Activated T-helper 2 cell treated with anti-CD3 and anti-CD28 coated beads, Interferon-gamma antibody, Interleukin-2, Interleukin-4, amounts not matched to agents 10 μg/mL and 5 μg/mL and 100 μg/mL, durations not matched to agents 14 hours and 24 hours and 36 hours (primary cell): ENCODE measurements around the gene PRKAG2. TPM values are rescaled to one million over a fixed set of nuclear protein-coding genes. Genes with fewer than 3 reads are reported as not detected.
"Not testable (repeated sequence)": the region's sequence is repeated elsewhere in the genome, so short reads cannot be mapped to it uniquely, and the experiment has no call there.

Experiments used
- DNase-seq: peaks from one replicate; pipeline ENCODE4 v3.0.0; 2021; ENCODE audit warnings: low spot score
- H3K27ac Mint-ChIP-seq: one replicate; pipeline ENCODE4 v1.8.0; 2021; ENCODE audit warnings: mixed read lengths
- H3K27me3 Mint-ChIP-seq: one replicate; pipeline ENCODE4 v1.8.0; 2021; ENCODE audit warnings: low read depth, mixed read lengths
- H3K36me3 Mint-ChIP-seq: one replicate; pipeline ENCODE4 v1.8.0; 2021; ENCODE audit warnings: low read depth, mixed read lengths
- H3K4me1 Mint-ChIP-seq: one replicate; pipeline ENCODE4 v1.8.0; 2021; ENCODE audit warnings: low read depth, mixed read lengths
- H3K4me3 Mint-ChIP-seq: one replicate; pipeline ENCODE4 v1.8.0; 2021; ENCODE audit warnings: low read depth, mild to moderate bottlenecking, moderate library complexity, mixed read lengths
- H3K9me3 Mint-ChIP-seq: one replicate; pipeline ENCODE4 v1.8.0; 2021; ENCODE audit warnings: mixed read lengths
- intact Hi-C: fragments of 100-400 bp; cut with micrococcal nuclease; formaldehyde crosslinking; loops from one replicate; pipeline ENCODE4 v1.15.1; 2023
- total RNA-seq: library from RNA; stranded (reverse); gene quantifications from 2 replicates; pipeline ENCODE4 v1.2.3, GENCODE V29; 2022

PRKAG2 gene
- total RNA-seq, 1 donor from 2014 or later: 14.9 TPM

DNA sequence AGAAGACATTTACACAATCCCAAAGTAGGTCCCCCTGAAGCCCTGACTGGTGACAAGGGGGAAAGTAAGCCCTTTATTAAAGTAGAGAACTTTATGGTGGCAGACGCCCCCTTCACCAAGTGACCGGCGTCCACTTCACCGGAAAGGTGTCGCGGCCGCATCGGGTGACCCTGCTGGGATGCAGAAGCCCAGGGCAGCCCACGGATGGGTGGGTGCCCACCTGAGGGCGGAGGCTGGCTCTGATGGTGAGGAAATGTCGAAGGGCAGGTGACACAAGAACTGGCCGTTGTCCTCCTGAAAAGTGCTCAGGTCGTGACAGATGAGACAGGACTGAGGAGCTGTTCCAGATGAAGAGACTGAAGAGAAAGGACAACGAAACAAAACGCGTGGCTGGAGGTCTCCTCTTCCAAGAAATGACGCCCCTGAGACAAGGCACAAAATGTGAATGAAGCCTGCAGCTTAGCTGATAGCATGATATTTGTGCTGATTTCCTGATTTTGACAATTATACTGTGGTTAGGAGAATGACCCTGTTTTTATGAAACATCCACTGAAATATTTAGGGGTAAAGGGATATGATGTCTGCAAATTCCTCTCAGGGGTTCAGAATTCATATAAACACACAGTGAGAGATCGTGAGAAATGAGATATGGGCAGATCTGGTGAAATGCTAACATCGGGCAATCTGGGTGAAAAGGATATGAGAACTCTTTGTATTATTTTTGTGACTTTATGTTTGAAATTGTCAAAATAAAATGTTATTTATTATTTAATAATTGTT lies 123.9 kb downstream of the PRKAG2 start:
- Mint-ChIP-seq H3K9me3 (no peaks in the 10 kb centered on the region), H3K4me3 (no peak overlapping the region), H3K27me3 (no peaks in the 10 kb centered on the region), H3K4me1 (peaks cover 13% of the 10 kb centered on the region), H3K36me3 (no peaks in the 10 kb centered on the region), H3K27ac (no peak overlapping the region)
- intact Hi-C loops: no loop called here
- no peak for DNase-seq

DNA sequence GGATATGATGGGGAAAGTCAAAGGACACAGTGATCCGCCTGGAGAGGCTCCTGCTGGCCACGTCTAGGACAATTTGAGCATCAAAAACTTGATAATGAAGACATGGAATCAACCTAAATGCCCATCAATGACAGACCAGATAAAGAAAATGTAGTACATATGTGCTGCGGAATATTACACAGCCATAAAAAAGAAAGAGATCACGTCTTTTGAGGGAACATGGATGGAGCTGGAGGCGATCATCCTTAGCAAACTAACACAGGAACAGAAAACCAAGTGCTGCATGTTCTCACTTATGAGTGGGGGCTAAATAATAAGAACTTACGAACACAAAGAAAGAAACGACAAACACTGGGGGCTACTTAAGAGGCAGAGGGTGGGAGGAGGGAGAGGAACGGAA lies 124.9 kb downstream of the PRKAG2 start:
- H3K27me3 Mint-ChIP-seq: no peaks in the 10 kb centered on the region
- no peaks in the 10 kb centered on the region for H3K36me3 Mint-ChIP-seq
- no peak overlapping the region for H3K4me3 Mint-ChIP-seq
- intact Hi-C loops: no loop called here
- peaks cover 13% of the 10 kb centered on the region for H3K4me1 Mint-ChIP-seq
- no peak overlapping the region for H3K27ac Mint-ChIP-seq
- no peaks in the 10 kb centered on the region for H3K9me3 Mint-ChIP-seq
- DNase-seq: no peak

DNA sequence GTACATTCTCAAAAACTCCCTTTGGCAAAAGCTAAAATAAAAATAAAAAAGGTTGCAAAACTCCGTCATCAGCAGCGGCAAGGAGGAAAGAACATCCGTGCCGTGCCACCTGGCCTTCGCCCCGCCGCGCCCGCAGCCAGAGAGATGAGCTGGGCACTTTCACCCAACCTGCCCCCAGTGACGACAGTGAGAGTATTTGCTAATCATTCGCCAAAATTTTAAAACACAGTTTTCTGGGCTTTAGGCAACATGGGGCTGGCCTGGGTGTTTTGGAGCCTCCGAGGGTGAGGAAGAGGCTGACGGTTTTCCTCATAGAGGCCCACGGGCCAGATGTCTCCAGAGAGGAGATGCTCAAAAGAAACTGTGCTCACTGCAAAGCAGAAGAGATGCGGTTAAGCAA lies 128.2 kb downstream of the PRKAG2 start:
- Mint-ChIP-seq H3K9me3 (no peaks in the 10 kb centered on the region), H3K27ac (no peak overlapping the region), H3K27me3 (no peaks in the 10 kb centered on the region), H3K4me3 (no peak overlapping the region), H3K4me1 (peaks cover 10% of the 10 kb centered on the region), H3K36me3 (no peaks in the 10 kb centered on the region)
- intact Hi-C loops: no loop called here
- no peak for DNase-seq

DNA sequence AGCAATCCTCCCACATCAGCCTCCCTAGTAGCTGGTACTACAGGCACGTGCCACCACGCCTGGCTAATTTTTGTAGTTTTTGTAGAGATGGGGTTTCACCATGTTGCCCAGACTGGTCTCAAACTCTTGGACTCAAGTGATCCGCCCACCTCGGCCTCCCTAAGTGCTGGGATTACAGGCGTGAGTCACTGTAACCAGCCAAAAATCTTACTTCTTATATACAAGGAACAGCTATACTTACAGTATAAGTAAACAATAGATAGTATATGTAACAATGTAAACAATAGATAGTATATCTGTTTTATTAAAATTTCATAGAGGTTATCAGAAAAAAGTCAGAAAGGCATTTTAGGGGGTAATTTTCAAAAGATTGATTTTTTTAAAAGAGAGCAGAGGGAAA lies 128.9 kb downstream of the PRKAG2 start:
- H3K27ac Mint-ChIP-seq, DNase-seq, H3K9me3 Mint-ChIP-seq, H3K4me3 Mint-ChIP-seq, H3K36me3 Mint-ChIP-seq, intact Hi-C loops, H3K27me3 Mint-ChIP-seq: not testable (repeated sequence)
- peaks cover 18% of the 10 kb centered on the region for H3K4me1 Mint-ChIP-seq

GRCh38 chr7:151745706-151746105 lies 131.2 kb downstream of the PRKAG2 start:
- H3K9me3 Mint-ChIP-seq: no peaks in the 10 kb centered on the region
- DNase-seq: no peak
- H3K27ac Mint-ChIP-seq: peak overlapping the region; percentile 55
- H3K4me3 Mint-ChIP-seq: no peak overlapping the region
- no peaks in the 10 kb centered on the region for H3K36me3 Mint-ChIP-seq
- H3K27me3 Mint-ChIP-seq: no peaks in the 10 kb centered on the region
- intact Hi-C loops: no loop called here
- peaks cover 21% of the 10 kb centered on the region for H3K4me1 Mint-ChIP-seq

DNA sequence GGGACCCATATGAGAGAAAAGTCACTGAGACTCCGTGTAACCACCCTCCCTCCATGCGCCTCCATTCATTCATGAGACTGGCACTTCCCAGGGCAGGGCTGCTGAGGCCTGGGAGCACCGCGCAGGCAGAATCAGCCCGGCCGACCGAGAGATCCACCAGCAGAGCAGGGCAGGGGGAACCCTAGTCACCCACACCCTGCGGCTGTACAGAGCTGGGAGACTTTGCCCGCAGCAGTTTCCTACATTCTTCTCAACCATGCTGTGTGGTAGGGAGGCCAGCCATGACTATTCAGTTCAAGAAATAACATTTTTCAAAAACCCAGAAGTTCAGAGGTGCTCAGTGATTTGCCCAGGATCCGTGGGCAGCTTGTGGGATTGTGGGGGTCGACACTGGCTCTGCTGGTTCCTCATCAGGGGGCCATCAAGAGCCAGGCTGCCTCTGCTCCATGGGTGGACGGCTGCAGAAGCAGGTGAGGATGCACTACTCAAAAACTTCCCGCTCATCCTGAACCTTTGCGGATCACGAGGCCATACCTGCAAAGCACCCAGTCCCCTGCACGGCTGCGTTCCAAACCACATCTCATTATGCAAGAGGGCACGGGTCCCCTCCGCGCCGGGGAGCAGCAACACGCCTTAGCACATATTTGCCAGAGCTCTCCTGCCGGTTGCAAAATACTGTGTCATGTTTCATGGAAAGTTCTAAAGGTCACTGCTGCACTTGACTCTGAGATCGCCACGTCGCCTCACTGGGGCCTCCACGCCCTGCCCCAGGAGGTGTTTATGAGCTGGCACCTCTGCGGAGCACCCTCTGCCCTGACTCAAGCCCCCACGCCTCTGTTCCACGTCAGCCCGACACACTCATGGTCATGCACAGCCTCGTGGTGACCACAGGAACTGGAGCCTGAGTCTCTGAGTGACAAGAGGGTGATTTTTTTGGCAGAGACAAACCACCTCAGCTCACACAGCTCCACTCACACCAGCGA lies 132.0 kb downstream of the PRKAG2 start:
- Mint-ChIP-seq H3K9me3 (no peaks in the 10 kb centered on the region), H3K27ac (peak overlapping the region; percentile 55), H3K36me3 (no peaks in the 10 kb centered on the region), H3K4me3 (no peak overlapping the region), H3K27me3 (no peaks in the 10 kb centered on the region), H3K4me1 (peaks cover 21% of the 10 kb centered on the region)
- DNase-seq: no peak
- intact Hi-C loops: no loop called here

DNA sequence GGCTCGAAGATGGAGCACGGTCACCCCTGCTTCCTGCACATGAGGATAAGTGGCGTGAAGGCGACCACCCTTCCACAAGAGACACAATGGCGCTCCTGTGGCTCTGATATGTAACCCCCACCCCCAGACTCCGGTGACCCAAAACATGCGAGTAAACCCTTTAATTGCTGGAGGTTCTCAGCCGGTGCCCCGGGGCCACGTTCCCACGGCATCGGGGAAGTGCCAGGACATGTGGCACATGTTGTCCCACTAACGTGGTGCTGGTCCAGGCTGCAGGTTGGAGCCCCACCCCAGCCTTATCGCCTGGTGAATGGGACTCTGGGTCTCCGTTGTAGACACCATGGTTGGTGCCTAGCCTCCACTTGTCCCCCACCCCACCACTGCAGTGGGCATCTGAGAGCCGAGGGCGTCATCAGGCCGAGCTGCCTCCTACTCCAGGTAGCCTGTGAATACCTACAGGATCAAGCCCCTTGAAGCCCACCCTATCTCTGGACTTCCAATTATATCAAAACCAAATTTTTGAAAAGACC lies 132.8 kb downstream of the PRKAG2 start:
- Mint-ChIP-seq H3K27me3 (no peaks in the 10 kb centered on the region), H3K4me1 (peaks cover 21% of the 10 kb centered on the region), H3K36me3 (no peaks in the 10 kb centered on the region), H3K9me3 (no peaks in the 10 kb centered on the region), H3K27ac (no peak overlapping the region), H3K4me3 (no peak overlapping the region)
- intact Hi-C loops: no loop called here
- DNase-seq: no peak

DNA sequence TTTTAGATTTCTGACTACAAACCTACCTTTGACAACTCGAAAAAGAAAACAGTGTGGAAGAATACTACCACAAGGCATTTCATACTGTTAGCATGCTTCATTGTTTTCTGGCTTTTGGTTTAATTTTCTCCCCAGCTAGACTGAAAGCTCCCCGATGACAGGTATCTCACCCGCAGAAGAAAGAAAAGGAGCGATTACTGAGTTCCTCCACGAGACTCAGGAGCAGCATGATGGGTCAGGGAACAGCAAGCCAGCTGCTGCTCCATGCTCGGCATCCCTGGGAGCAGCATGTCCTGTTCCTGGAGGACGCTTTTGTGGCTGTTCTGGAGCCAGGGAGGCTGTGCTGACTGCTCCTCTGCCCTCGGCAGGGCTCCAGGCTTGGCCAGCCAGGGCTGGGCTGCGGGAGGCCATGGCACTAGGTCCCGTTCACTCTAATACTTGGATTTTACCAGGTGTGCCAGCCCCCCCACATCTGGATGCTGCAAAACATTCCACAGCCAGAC lies 133.4 kb downstream of the PRKAG2 start:
- Mint-ChIP-seq H3K4me1 (peaks cover 21% of the 10 kb centered on the region), H3K9me3 (no peaks in the 10 kb centered on the region), H3K27me3 (no peaks in the 10 kb centered on the region), H3K36me3 (no peaks in the 10 kb centered on the region), H3K4me3 (no peak overlapping the region), H3K27ac (peak overlapping the region; percentile 30)
- intact Hi-C loops: no loop called here
- no peak for DNase-seq

DNA sequence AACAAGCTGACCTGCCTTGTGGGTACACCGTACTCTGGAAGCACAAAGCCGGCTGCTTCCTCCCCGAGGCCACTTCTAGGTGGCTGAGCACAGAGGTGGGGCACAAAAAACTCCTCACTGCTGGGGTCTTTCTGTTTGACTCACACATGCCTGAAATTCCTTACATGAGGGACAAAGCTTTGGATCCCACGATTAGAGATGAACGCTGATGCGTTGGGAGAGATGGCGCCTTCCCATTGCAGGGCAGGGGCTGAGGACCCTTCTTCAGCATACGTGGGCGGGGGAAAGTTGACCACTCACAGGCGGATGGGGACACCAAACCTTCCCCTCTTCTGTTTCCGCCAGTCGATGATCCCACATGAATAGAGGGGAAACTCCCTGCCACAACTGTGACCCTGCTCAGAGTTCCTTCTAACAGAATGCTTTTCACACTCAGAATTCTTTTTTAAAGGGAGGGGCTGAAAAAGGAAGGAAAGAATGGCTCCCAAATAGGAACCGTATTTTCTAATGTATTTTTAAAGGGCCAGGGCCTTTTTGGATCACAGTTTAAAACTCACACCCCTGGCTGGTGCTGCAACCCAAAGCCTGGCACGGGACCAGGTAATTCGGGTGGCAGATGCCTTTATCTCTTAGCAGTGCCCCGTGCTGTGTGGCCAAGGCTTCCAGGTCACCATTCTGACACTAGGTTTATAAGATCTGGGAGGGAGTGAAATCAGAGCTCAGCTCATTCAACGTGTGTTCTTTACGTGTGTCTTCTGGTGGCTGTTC lies 134.0 kb downstream of the PRKAG2 start:
- no peak for DNase-seq
- Mint-ChIP-seq H3K4me3 (no peak overlapping the region), H3K9me3 (no peaks in the 10 kb centered on the region), H3K36me3 (no peaks in the 10 kb centered on the region), H3K27me3 (no peaks in the 10 kb centered on the region), H3K27ac (no peak overlapping the region), H3K4me1 (peaks cover 21% of the 10 kb centered on the region)
- intact Hi-C loops: no loop called here

DNA sequence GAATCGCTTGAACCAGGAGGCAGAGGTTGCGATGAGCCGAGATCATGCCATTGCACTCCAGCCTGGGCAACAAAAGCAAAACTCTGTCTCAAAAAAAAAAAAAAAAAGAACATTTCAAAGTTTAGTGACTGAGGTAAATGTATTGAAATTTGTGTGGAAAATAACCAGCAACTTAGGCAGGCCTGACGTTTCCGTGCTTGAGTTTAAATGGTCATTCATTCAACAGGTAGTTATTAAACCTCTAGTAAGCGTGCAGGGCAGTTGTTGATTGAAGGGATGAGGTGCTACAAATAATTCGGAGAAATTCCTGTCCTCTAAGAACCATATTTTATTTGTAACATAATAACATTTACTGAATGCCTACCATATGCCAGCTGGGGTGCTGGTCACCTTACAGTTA lies 135.3 kb downstream of the PRKAG2 start:
- Mint-ChIP-seq H3K4me1 (peaks cover 17% of the 10 kb centered on the region), H3K36me3 (no peaks in the 10 kb centered on the region), H3K4me3 (no peak overlapping the region), H3K27ac (no peak overlapping the region), H3K27me3 (no peaks in the 10 kb centered on the region), H3K9me3 (no peaks in the 10 kb centered on the region)
- intact Hi-C loops: no loop called here
- no peak for DNase-seq

- Mint-ChIP-seq H3K4me1 (peaks cover 15% of the 10 kb centered on the region), H3K4me3 (no peak overlapping the region), H3K36me3 (no peaks in the 10 kb centered on the region), H3K27ac (no peak overlapping the region), H3K9me3 (no peaks in the 10 kb centered on the region), H3K27me3 (no peaks in the 10 kb centered on the region)
- intact Hi-C loops: no loop called here
- DNase-seq: no peak
Observed at GRCh38 chr7:151740081-151740851, 136.6 kb downstream of the PRKAG2 start.

DNA sequence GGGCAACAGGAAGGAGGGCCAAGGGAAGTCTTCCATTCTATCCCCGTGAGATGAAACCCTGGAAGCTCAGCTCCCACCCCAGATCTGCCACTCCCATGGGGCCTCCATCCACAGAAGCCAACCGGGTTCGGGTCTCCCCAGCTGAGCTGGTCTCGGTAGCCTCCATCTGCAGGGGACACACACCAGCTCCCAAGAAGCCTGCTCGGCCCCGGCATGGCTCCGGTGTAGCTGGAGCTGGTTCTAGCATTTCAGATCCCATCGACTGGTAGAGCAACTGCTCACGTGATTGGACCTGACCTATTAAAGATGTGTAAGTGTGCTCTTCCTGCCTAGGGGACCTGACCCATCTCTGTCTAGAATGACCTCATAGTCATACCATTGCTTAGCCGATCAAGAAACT lies 138.0 kb downstream of the PRKAG2 start:
- intact Hi-C loops: no loop called here
- Mint-ChIP-seq H3K4me3 (no peak overlapping the region), H3K27ac (no peak overlapping the region), H3K4me1 (peaks cover 12% of the 10 kb centered on the region), H3K9me3 (no peaks in the 10 kb centered on the region), H3K36me3 (no peaks in the 10 kb centered on the region), H3K27me3 (no peaks in the 10 kb centered on the region)
- DNase-seq: no peak
